Thyroid gland (tissue), 4 donors: Measurements from ENCODE around the gene ZNF736.
"Not testable (repeated sequence)": the region's sequence is repeated elsewhere in the genome, so short reads cannot be mapped to it uniquely, and the experiment has no call there.

Experiments
- CTCF ChIP-seq, 6 experiments: fragments of 200-600 bp in 3 of 6; fragments of 450-650 bp in 3 of 6; sonication (generic) in 3 of 6; IDR thresholded peaks; one replicate each; pipeline ENCODE4 v1.5.1; 2016 to 2019; ENCODE audit warnings: antibody characterized with exemption in 6 of 6, mild to moderate bottlenecking in 2 of 6, inconsistent platforms in 1 of 6, moderate library complexity in 1 of 6
- POLR2A ChIP-seq, 2 donors: fragments of 450-650 bp; IDR thresholded peaks; one replicate each; pipeline ENCODE4 v1.6.1; 2017; ENCODE audit warnings: antibody characterized with exemption in 2 of 2, mild to moderate bottlenecking in 2 of 2, moderate library complexity in 1 of 2

- TF ChIP-seq CTCF, POLR2A (IDR thresholded peaks at IDR 0.05): not testable (repeated sequence)
Observed at GRCh38 chr7:64348713-64349210, 35.0 kb downstream of the ZNF736 start.
